Right lung (tissue), 5 donors: Measurements from ENCODE around the gene TESPA1. TPM values are rescaled to one million over a fixed set of nuclear protein-coding genes. Genes with fewer than 3 reads are reported as not detected.
A peak's percentile ranks its signal among the peaks of the same experiment; 100 is the strongest.

Experiments
- DNase-seq, 2 donors: peaks; one replicate each; pipeline ENCODE4 v3.0.0-alpha.2; 2013
- polyA plus RNA-seq, 5 donors: library from polyadenylated mRNA; unstranded; fragments of 120-200 nt; gene quantifications; one replicate each; pipeline versions ENCODE4 v1.2.1 to v1.2.3, GENCODE V29; 2013; ENCODE audit warnings: inconsistent platforms in 1 of 5, low replicate concordance in 1 of 5; ENCODE audit not compliant: insufficient read length in 5 of 5, insufficient read depth in 1 of 5

TESPA1 gene
- polyA plus RNA-seq, 5 donors: 0.73 to 1.3 (median 0.86) TPM

- DNase-seq: no peak
These were observed 943 bp downstream of the TESPA1 start for GRCh38 chr12:54983536-54984101.

- no peak for DNase-seq
These were observed 2.8 kb downstream of the TESPA1 start for GRCh38 chr12:54981796-54982195.

- no peak for DNase-seq
These were observed 4.2 kb downstream of the TESPA1 start for GRCh38 chr12:54980341-54980740.

- DNase-seq: no peak
These were observed 6.7 kb downstream of the TESPA1 start for GRCh38 chr12:54977857-54978256.

- no peak for DNase-seq
These were observed 7.4 kb downstream of the TESPA1 start for GRCh38 chr12:54977155-54977554.

GRCh38 chr12:54975875-54976274 is 8.7 kb downstream of the TESPA1 start:
- DNase-seq: no peak

- DNase-seq: no peak
These were observed 9.3 kb downstream of the TESPA1 start for GRCh38 chr12:54975272-54975671.

GRCh38 chr12:54974279-54974678 is 10.3 kb downstream of the TESPA1 start:
- DNase-seq: no peak

- no peak for DNase-seq
These were observed 11.0 kb downstream of the TESPA1 start for GRCh38 chr12:54973556-54973955.

- DNase-seq: no peak
These were observed 13.8 kb downstream of the TESPA1 start for GRCh38 chr12:54970741-54971140.

GRCh38 chr12:54968181-54968730 is 16.3 kb downstream of the TESPA1 start:
- DNase-seq: no peak

GRCh38 chr12:54967461-54967860 is 17.1 kb downstream of the TESPA1 start:
- peak in 1 of 2 donors; percentile 28 for DNase-seq

GRCh38 chr12:54961190-54961589 is 23.4 kb downstream of the TESPA1 start:
- DNase-seq: no peak

GRCh38 chr12:54959291-54960018 is 25.1 kb downstream of the TESPA1 start:
- DNase-seq: no peak

- peak; percentile 31 to 64 for DNase-seq
These were observed 26.4 kb downstream of the TESPA1 start for GRCh38 chr12:54958048-54958658.

GRCh38 chr12:54956818-54957641 is 27.5 kb downstream of the TESPA1 start:
- no peak for DNase-seq

GRCh38 chr12:54956322-54956721 is 28.2 kb downstream of the TESPA1 start:
- DNase-seq: no peak

- no peak for DNase-seq
These were observed 29.8 kb downstream of the TESPA1 start for GRCh38 chr12:54954801-54955200.

GRCh38 chr12:54954228-54954627 is 30.3 kb downstream of the TESPA1 start:
- no peak for DNase-seq

- no peak for DNase-seq
These were observed 34.4 kb downstream of the TESPA1 start for GRCh38 chr12:54950071-54950727.

GRCh38 chr12:54949073-54949711 is 35.4 kb downstream of the TESPA1 start:
- DNase-seq: no peak
